NT2/D1 (cell line): ENCODE results near the gene PLEKHA7.

Source experiments
- SUZ12 ChIP-seq: IDR thresholded peaks from 2 replicates; pipeline ENCODE4 v1.6.1; 2011; ENCODE audit not compliant: insufficient read length, insufficient read depth; ENCODE audit errors: extremely low read depth
- YY1 ChIP-seq: IDR thresholded peaks from 2 replicates; pipeline ENCODE4 v1.6.1; 2011; ENCODE audit not compliant: insufficient read length, insufficient read depth
- ZNF274 ChIP-seq: IDR thresholded peaks from 2 replicates; pipeline ENCODE4 v1.6.1; 2011; ENCODE audit warnings: mild to moderate bottlenecking, low read depth, low read length

DNA sequence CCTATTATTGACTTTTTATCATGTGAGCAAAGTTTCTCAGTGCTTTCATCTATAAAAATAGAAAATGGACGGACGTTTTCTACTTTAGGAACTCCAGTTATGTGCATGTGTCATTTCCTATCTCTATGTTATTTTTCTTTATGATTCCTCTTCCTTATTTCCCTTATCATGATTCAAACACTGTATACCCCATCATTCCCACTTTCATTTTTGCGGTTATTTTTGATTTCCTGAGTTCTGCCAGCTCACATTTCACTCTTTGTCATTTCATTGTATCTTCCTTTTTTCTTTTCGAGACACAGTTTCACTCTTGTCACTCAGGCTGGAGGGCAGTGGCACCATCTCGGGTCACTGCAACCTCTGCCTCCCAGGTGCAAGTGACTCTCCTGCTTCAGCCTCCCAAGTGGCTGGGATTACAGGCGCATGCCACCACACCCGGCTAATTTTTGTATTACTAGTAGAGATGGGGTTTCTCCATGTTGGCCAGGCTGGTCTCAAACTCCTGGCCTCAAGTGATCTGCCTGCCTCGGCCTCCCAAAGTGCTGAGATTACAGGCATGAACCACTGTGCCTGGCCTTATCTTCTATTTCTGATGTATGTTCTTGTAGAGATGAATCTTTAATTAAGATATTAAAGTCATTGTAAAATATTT, 254.2 kb downstream of the PLEKHA7 start:
- no peak for TF ChIP-seq YY1
- TF ChIP-seq SUZ12 = no peak
- TF ChIP-seq ZNF274 = no peak
